ENCODE measurements around the gene RGP1. TPM values are rescaled to one million over a fixed set of nuclear protein-coding genes. Genes with fewer than 3 reads are reported as not detected.

Gene RGP1
- total RNA-seq, 1 donor = 18.5 TPM

DNA sequence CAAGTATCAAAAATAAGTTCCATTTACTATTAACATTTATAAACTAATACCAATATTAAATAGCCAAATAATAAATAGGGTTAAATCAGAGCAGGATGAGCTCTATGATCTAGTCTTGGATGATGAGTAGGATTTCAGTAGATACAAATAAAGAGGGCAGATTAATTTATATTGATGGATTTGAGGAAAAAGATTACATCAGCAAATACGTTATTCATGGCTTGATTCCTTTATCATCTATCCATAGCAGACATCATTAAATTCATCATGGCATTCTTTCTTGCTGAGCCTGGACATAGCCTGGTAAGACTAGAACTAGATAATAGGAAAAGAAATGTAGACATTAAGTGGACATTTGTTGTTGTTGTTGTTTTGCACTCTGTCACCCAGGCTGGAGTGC lies 18.4 kb downstream of the RGP1 start:
- Histone ChIP-seq H3K27me3 (ENCODE audit: insufficient read depth, low read length) (peaks cover 5% of the 10 kb centered on the region), H3K79me2 (ENCODE audit: insufficient read depth, low read length) (no peaks in the 10 kb centered on the region), H3K4me2 (ENCODE audit: insufficient read depth, low read length) (no peak overlapping the region), H3K9me3 (ENCODE audit: low read depth, low read length) (no peaks in the 10 kb centered on the region), H3K36me3 (ENCODE audit: insufficient read depth, low read length) (no peaks in the 10 kb centered on the region), H3K4me1 (ENCODE audit: insufficient read depth, low read length) (peaks cover 13% of the 10 kb centered on the region), H4K20me1 (ENCODE audit: insufficient read depth, low read length) (no peaks in the 10 kb centered on the region), H3K27ac (ENCODE audit: low read depth, low read length) (no peak overlapping the region), H3K4me3 (ENCODE audit: insufficient read depth, low read length) (no peak overlapping the region), H2AFZ (ENCODE audit: low read length) (no peak overlapping the region)
- TF ChIP-seq, protein P1, sequence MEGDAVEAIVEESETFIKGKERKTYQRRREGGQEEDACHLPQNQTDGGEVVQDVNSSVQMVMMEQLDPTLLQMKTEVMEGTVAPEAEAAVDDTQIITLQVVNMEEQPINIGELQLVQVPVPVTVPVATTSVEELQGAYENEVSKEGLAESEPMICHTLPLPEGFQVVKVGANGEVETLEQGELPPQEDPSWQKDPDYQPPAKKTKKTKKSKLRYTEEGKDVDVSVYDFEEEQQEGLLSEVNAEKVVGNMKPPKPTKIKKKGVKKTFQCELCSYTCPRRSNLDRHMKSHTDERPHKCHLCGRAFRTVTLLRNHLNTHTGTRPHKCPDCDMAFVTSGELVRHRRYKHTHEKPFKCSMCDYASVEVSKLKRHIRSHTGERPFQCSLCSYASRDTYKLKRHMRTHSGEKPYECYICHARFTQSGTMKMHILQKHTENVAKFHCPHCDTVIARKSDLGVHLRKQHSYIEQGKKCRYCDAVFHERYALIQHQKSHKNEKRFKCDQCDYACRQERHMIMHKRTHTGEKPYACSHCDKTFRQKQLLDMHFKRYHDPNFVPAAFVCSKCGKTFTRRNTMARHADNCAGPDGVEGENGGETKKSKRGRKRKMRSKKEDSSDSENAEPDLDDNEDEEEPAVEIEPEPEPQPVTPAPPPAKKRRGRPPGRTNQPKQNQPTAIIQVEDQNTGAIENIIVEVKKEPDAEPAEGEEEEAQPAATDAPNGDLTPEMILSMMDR (IDR thresholded peaks at IDR 0.05; ENCODE audit: extremely low read depth, low read depth, low read length) = no peak
- no peak for DNase-seq (ENCODE audit: insufficient read length, low spot score, missing footprints)

DNA sequence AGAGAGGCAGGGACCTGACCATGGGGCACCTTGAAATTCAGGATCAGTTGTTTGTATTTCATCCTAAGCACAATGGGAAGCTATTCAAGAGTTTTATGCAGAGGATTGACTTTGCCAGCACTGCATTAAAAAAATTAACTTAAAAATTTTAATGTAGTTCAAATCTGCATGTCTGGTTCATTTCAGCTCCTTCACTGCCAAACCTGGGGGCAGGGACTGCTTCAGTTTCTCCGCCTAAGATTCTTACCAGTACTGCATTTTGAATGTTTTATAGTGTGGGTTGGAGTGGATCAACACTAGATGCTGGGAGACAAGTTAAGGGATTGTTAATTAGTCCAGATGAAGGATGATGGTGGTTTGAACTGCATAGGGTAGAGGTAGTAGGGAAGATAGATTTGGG lies 20.7 kb downstream of the RGP1 start:
- H3K27me3 ChIP-seq (ENCODE audit: insufficient read depth, low read length) = peaks cover 5% of the 10 kb centered on the region
- H3K9me3 ChIP-seq (ENCODE audit: low read depth, low read length) = no peaks in the 10 kb centered on the region
- no peak overlapping the region for H3K4me3 ChIP-seq (ENCODE audit: insufficient read depth, low read length)
- no peaks in the 10 kb centered on the region for H4K20me1 ChIP-seq (ENCODE audit: insufficient read depth, low read length)
- no peaks in the 10 kb centered on the region for H3K36me3 ChIP-seq (ENCODE audit: insufficient read depth, low read length)
- H3K4me2 ChIP-seq (ENCODE audit: insufficient read depth, low read length) = no peak overlapping the region
- H3K27ac ChIP-seq (ENCODE audit: low read depth, low read length) = no peak overlapping the region
- TF ChIP-seq, protein P1 (IDR thresholded peaks at IDR 0.05; ENCODE audit: extremely low read depth, low read depth, low read length) = no peak
- peaks cover 13% of the 10 kb centered on the region for H3K4me1 ChIP-seq (ENCODE audit: insufficient read depth, low read length)
- no peak overlapping the region for H2AFZ ChIP-seq (ENCODE audit: low read length)
- H3K79me2 ChIP-seq (ENCODE audit: insufficient read depth, low read length) = no peaks in the 10 kb centered on the region
- DNase-seq (ENCODE audit: insufficient read length, low spot score, missing footprints) = no peak

GRCh38 chr9:35771075-35771433 lies 22.0 kb downstream of the RGP1 start:
- Histone ChIP-seq H4K20me1 (ENCODE audit: insufficient read depth, low read length) (no peaks in the 10 kb centered on the region), H2AFZ (ENCODE audit: low read length) (no peak overlapping the region), H3K4me2 (ENCODE audit: insufficient read depth, low read length) (no peak overlapping the region), H3K79me2 (ENCODE audit: insufficient read depth, low read length) (no peaks in the 10 kb centered on the region), H3K27me3 (ENCODE audit: insufficient read depth, low read length) (peaks cover 5% of the 10 kb centered on the region), H3K27ac (ENCODE audit: low read depth, low read length) (no peak overlapping the region), H3K9me3 (ENCODE audit: low read depth, low read length) (no peaks in the 10 kb centered on the region), H3K4me3 (ENCODE audit: insufficient read depth, low read length) (no peak overlapping the region), H3K4me1 (ENCODE audit: insufficient read depth, low read length) (peaks cover 13% of the 10 kb centered on the region), H3K36me3 (ENCODE audit: insufficient read depth, low read length) (no peaks in the 10 kb centered on the region)
- TF ChIP-seq, protein P1 (IDR thresholded peaks at IDR 0.05; ENCODE audit: extremely low read depth, low read depth, low read length) = no peak
- DNase-seq (ENCODE audit: insufficient read length, low spot score, missing footprints) = no peak

- Histone ChIP-seq H3K79me2 (ENCODE audit: insufficient read depth, low read length) (no peaks in the 10 kb centered on the region), H3K4me1 (ENCODE audit: insufficient read depth, low read length) (peaks cover 13% of the 10 kb centered on the region), H3K9me3 (ENCODE audit: low read depth, low read length) (no peaks in the 10 kb centered on the region), H3K4me2 (ENCODE audit: insufficient read depth, low read length) (no peak overlapping the region), H3K27me3 (ENCODE audit: insufficient read depth, low read length) (peaks cover 5% of the 10 kb centered on the region), H3K4me3 (ENCODE audit: insufficient read depth, low read length) (no peak overlapping the region), H4K20me1 (ENCODE audit: insufficient read depth, low read length) (no peaks in the 10 kb centered on the region), H3K27ac (ENCODE audit: low read depth, low read length) (no peak overlapping the region), H3K36me3 (ENCODE audit: insufficient read depth, low read length) (no peaks in the 10 kb centered on the region), H2AFZ (ENCODE audit: low read length) (no peak overlapping the region)
- TF ChIP-seq, protein P1 (IDR thresholded peaks at IDR 0.05; ENCODE audit: extremely low read depth, low read depth, low read length) = no peak
- DNase-seq (ENCODE audit: insufficient read length, low spot score, missing footprints) = no peak
Measured at GRCh38 chr9:35771534-35771933, 22.4 kb downstream of the RGP1 start.
